Stimulated activated CD4-positive, alpha-beta T cell treated with anti-CD3 and anti-CD28 coated beads, Interleukin-15, amount 100 ng/mL, for 1 hour (primary cell): Measurements from ENCODE around the gene ANO10.

Experiments used
- DNase-seq, 2 donors: peaks; one replicate each; pipeline ENCODE4 v3.0.0-alpha.2; 2020; ENCODE audit warnings: low read depth in 1 of 2, low spot score in 1 of 2

ANO10 gene

GRCh38 chr3:43323541-43323940 lies 298.3 kb downstream of the ANO10 start:
- no peak for DNase-seq

GRCh38 chr3:43320288-43320687 lies 301.5 kb downstream of the ANO10 start:
- DNase-seq = no peak

GRCh38 chr3:43319794-43320193 lies 302.0 kb downstream of the ANO10 start:
- DNase-seq = no peak

DNA sequence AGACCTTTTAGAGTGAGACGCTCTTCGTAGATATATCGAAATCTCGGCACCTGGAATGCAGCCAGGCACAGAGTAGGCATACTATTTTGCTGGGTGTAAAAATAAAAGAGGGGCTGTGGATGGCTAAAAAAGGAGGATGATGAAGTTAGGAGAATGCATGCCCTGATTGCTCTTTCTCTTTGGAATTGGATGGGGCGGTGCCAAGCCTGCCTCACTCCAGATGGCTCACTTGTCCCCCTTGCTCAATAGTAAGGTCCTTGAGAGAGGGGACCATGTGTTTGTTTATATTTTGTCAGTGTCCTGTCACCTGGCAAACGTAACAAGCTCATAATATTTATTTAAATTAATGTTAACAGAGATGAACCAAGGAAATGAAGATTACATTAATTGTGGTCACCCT lies 302.4 kb downstream of the ANO10 start:
- no peak for DNase-seq

DNA sequence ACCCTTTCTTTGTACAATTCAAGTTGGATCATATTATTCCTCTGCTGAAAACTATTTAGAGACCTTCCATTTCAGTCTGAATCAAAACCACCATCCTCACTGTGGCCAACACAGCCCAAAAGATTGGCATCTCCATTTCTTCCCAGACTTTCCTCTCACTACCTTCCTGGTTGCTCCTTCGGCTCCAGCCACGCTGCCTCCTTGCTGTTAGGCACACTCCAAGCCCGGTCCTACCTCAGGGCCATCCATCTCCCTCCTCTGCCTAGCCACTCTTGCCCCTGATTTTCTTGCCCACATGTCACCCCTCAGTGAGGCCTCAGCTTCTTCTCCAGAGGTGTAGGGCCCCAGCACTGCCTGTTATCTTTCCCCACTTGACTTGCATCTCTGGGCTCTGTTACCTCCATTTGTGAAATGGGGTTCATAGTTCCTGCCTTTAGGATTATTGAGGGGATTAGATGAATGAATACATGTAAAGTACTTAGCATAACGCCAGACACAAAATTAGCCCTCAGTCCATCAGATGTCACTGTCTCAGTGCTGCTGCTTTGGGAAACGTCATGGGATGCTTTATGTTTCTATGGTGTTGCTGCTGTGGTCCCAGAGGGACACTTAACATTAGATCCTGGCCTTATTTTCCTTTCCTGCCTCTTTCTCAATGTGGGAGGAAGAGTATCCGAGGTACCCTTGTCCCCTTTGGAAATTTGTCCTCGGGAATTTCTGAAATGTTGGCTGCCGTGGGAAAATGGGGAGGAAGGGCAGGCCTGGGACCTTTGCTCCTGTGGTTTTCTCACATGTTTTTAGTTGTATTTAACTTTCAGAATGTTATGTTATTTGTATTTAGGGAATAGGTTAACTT lies 304.1 kb downstream of the ANO10 start:
- DNase-seq = no peak

DNA sequence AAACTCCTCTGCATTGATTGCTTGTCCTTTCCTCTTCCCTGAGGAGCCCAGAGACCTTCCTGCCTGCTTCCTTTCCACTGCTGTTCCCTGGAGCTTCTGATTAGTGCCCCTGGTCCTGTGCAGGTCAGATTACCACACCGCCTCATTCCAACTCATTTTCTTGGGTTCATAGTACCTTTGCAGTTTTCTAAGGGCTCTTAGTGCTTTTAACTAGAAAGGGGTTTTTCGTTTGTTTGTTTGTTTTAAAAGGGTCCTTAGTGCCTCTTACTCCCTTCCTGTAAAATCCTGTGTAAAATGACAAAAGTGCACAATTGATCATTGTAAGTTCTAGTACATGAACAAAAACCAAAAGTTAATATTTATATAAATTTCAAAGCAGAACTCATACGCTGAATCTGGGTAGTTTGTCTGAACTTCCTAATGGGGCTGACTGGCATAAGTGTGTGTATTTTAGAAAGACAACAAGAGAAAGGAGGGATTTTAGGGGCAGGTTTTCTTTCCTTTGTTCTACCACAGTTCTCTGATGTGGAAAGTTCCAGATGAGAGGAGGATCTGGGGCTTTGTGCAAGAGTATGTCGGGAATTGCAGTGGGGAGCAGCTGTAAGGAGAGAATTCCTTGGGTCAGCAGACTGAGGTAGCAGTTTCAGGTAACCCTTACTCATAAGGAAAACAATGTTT lies 304.9 kb downstream of the ANO10 start:
- no peak for DNase-seq
